Mucosa of descending colon (tissue), 3 donors: ENCODE measurements around the gene RPL29. TPM values are rescaled to one million over a fixed set of nuclear protein-coding genes. Genes with fewer than 3 reads are reported as not detected.

Experiments
- total RNA-seq, 3 donors: library from RNA; stranded (reverse); fragmentation: NEBNext Ultra II Directional in 2 of 3; extraction: Animal tissue kit (Norgen Biotek cat#: 25700) in 2 of 3; gene quantifications; one replicate each; pipeline versions ENCODE4 v1.2.1 to v1.2.4, GENCODE V29; 2021 to 2023
- donor health status: DM: no; HTN: no; CAD: no; lungs with moderate emphysema.
- donor health status: DM: no; HTN: no; CAD: no.
- donor health status: DM: no; HTN: yes; CAD: no.

RPL29 gene
- total RNA-seq, 3 donors from 2014 or later = 782 to 973 (median 946) TPM

Other genes with a start within 250 kb of the RPL29 start
- not detected for gene IQCF6, start 216.7 kb downstream of the RPL29 start, total RNA-seq
- gene IQCF2, start 134.3 kb downstream of the RPL29 start, total RNA-seq = not detected
- not detected for gene IQCF5, start 120.3 kb downstream of the RPL29 start, total RNA-seq
- gene IQCF1, start 92.5 kb downstream of the RPL29 start, total RNA-seq = not detected
- 10 to 100 TPM; 11.9 to 15.7 (median 15.3) TPM for gene RRP9, start 54.0 kb downstream of the RPL29 start, total RNA-seq
- gene PARP3, start 53.5 kb downstream of the RPL29 start, total RNA-seq = 10 to 100 TPM; 27.0 to 34.0 (median 29.2) TPM
- gene GPR62, start 40.5 kb downstream of the RPL29 start, total RNA-seq = under 1 TPM in 1 of 3 donors, not detected in 2; 0.22 TPM
- gene PCBP4, start 28.4 kb downstream of the RPL29 start, total RNA-seq = 10 to 100 TPM; 17.8 to 41.9 (median 25.9) TPM
- 10 to 100 TPM; 63.4 to 84.0 (median 81.0) TPM for gene ABHD14B, start 21.8 kb downstream of the RPL29 start, total RNA-seq
- gene ABHD14A, start 20.8 kb downstream of the RPL29 start, total RNA-seq = 10 to 100 TPM in 1 of 3 donors, 1 to 10 TPM in 2; 6.3 to 14.8 (median 9.1) TPM
- 100 to 1,000 TPM in 2 of 3 donors, 10 to 100 TPM in 1; 79.9 to 180 (median 133) TPM for gene ACY1, start 12.4 kb downstream of the RPL29 start, total RNA-seq
- 10 to 100 TPM in 1 of 3 donors, 1 to 10 TPM in 2; 6.9 to 12.3 (median 8.0) TPM for gene DUSP7, start 60.7 kb upstream of the RPL29 start, total RNA-seq
- 10 to 100 TPM in 1 of 3 donors, 1 to 10 TPM in 2; 2.9 to 12.1 (median 7.7) TPM for gene POC1A, start 158.5 kb upstream of the RPL29 start, total RNA-seq
- 100 to 1,000 TPM in 1 of 3 donors, 10 to 100 TPM in 2; 67.2 to 103 (median 94.6) TPM for gene ALAS1, start 202.3 kb upstream of the RPL29 start, total RNA-seq
- under 1 TPM in 2 of 3 donors, not detected in 1; 0.77 to 0.89 TPM for gene TLR9, start 229.8 kb upstream of the RPL29 start, total RNA-seq
- 10 to 100 TPM; 39.1 to 41.1 (median 41.0) TPM for gene TWF2, start 243.3 kb upstream of the RPL29 start, total RNA-seq
- 10 to 100 TPM in 1 of 3 donors, 1 to 10 TPM in 2; 3.9 to 21.4 (median 9.7) TPM for gene PPM1M, start 249.9 kb upstream of the RPL29 start, total RNA-seq